SIG-M5 treated with dmso at 0.1 percent for 504 hours (cell line): ENCODE measurements around the gene CD209.

ENCODE experiments used
- DNase-seq: peaks from one replicate; lab custom pipeline; 2025; ENCODE audit not compliant: unreplicated experiment; lab: John Stamatoyannopoulos, UW

Gene CD209

GRCh38 chr19:7739801-7740681 lies 7.3 kb downstream of the CD209 start:
- no peak for DNase-seq

GRCh38 chr19:7739211-7739755 lies 8.1 kb downstream of the CD209 start:
- DNase-seq = no peak

DNA sequence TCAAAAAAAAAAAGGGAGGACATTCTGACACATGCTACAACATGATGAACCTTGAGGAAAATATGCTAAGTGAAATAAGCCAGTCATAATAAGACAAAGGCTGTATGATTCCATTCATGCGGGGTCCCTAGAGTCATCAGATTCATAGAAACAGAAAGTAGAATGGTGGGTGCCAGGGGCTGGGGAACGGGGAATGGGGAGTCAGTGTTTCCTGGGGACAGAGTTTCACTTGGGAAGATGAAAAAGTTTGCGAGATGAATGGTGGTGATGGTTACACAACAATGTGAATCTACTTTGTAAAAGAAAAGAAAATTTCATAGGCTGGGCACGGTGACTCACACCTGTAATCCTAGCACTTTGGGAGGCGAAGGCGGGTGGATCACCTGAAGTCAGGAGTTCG lies 9.3 kb downstream of the CD209 start:
- no peak for DNase-seq

DNA sequence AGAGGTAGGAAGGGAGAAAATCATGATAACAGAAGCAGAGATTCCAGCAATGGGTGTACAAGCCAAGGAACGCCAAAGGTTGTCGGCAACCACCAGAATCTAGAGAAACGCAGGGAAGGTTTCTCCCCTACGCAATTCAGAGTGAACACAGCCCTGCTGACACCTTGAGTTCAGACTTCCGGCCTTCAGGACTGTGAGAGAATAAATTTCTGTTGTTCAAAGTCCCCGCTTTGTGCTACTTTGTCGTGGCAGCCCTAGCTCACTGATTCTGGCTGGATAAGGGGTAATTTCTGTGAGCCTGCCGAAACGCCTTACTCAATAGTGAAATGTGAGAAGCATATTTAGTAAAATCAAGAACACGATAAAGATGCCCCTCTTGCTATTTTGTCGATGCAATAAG lies 10.1 kb downstream of the CD209 start:
- DNase-seq = no peak

DNA sequence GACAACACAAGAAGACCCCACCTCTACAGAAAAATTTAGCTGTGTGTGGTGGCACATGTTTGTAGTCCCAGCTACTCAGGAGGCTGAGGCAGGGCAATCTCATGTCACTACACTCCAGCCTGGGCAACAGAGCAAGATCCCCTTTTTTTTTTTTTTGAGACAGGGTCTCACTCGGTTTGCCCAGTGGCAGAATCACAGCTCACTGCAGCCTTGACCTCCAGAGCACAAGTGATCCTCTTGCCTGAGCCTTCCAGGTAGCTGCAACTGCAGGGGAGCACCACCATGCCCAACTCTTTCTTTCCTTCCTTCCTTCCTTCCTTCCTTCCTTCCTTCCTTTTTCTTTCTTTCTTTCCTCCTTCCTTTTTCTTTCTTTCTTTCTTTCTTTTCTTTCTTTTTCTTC lies 11.2 kb downstream of the CD209 start:
- no peak for DNase-seq

GRCh38 chr19:7734220-7735203 lies 12.8 kb downstream of the CD209 start:
- DNase-seq = peak; percentile 90

DNA sequence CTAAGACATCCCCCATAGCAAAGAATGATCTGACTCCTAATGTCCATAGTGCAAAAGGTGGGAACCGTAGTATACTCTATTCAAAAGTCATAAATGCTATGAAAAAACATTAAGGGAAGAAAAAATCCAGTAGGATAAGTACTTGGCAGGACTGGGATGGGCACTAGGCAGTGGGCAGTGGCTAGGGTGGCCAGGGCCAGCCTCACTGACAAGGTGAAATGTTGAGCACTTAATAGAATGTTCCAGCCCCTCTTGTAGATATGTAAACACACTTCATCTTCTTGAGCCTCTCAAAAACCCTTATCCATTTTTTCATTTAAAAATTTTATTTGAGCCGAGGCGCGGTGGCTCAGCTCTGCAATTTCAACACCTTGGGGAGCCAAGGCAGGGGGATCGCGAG lies 14.0 kb downstream of the CD209 start:
- no peak for DNase-seq

DNA sequence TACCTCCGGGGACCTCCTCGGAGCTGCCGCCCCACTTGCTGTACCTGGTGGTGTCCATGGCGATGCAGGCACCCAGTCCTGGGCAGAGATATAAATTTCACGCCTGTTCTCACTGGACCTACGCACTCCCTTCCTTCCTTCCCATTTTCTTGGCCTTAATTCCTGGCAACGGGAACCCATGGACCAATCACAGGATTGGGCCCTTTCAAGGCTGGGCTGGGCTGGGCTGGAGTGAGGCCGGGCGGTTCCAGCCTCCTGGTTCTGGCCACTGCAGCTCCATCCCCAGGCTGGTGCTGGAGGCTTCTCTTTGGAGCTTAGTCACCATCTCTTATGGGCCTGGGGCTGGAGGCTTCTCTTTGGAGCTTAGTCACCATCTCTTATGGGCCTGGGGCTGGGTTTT lies 15.3 kb downstream of the CD209 start, which contains the start of gene CLEC4G:
Gene CLEC4G, minus strand, starts transcription at position 66 of the 400 bp plus-strand sequence. Its CDS starts 8 bp downstream, at position 58.
- DNase-seq = no peak

DNA sequence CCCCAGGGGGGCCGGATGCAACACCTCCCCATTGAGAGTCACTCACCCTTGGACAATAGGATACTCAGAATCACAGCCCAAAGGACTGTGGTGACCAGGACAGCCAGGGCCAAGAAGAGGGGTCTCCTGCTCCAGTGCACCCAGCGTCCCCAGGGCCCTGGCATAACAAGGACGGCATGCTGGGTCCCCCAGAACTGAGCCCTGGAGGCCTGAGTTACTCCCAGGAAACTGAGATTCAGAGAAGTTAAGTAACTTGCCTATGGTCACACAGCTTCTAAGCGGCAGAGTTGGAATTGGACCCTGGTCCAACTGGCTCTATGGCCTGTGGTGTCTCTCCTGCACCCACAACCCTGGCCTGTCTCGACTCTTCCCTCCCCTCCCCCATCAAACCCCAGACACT lies 15.7 kb downstream of the CD209 start:
- no peak for DNase-seq

GRCh38 chr19:7731218-7731595 lies 16.1 kb downstream of the CD209 start:
- no peak for DNase-seq

DNA sequence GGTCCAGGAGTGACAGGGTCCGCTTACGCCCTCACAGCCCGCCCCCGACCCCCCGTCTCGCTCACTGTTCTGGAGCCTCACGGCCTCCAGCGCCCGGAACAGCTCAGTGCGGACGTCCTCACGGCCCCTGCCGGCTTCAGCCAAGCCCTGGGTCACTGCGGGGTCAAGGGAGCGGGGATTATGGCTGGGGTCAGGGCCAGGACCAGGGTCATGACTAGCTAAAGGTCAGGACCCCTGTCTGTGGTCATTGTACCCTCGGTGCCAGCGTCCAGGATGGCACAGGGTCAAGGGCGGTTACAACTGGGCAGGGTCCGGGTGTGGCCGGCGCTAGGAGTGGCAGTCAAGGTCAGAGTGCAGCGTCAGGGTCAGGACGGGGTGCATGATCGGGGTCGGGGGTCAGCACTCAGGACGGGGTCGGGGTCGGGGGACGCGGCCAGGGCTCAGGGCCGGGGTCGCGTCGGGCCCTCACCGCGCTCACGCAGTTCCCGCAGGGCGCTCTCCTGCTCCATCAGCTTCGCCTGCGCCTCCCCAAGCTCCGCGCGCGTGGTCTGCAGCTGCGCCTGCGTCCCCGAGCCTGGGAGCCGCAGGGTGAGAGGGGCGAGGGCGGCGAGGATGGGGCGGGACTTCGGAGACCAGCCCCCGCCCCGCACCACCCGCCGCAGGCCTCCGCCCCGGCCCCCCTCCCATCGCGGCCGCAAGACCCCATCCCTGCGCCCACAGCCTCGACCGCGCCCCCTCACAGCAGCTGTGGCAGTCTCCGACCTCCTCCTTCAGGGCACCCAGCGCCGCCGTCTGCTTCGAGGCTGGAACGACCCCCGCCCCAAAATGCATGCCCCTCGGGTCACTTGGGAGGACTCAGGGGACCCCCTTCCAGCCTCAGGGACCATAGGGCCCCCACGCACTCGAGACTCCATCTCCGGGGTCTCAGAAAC lies 16.8 kb downstream of the CD209 start:
- no peak for DNase-seq

DNA sequence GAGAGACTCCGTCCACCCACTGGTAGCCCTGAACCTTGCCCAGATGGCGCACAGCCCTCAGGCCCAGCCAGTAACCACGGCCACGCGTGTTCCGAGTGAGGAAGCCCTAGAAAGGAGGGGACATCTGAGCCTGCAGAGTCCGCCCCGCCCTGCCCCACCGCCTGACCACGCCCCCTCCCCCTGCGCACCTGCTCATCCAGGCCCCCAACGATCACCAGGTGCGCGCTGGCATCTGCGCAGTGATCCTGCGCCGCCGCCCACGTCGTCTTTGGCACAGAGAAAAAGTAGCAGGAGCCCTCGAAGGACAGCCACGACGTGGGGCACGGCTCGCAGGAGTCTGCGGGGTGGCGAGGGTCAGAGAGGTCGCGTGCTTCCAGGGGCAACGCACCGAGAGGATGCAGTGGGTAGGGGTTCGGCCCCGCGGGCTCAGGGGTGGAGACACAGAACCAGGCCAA lies 17.5 kb downstream of the CD209 start:
- DNase-seq = no peak

DNA sequence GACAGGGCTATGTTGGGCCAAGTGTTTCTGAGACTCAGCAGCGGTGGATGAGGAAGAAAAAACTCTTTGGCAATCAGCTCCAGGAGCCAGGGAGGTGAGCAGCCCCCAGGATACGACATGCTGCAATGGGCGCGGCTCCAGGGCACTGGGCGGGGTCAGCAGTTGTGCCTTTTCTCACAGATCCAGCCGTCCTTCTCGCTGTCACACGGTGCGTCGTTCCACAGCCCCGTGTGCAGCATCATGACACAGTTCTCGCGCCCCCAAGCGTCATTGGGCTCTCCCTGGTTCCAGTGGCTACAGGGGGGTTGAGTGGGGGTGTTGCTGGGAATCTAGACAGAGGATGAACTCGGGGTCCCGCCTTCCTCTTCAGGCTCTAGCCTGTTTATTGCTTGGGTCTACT lies 18.1 kb downstream of the CD209 start:
- peak; percentile 57 for DNase-seq

- DNase-seq = no peak
These were observed 21.5 kb downstream of the CD209 start for GRCh38 chr19:7725791-7726190.

DNA sequence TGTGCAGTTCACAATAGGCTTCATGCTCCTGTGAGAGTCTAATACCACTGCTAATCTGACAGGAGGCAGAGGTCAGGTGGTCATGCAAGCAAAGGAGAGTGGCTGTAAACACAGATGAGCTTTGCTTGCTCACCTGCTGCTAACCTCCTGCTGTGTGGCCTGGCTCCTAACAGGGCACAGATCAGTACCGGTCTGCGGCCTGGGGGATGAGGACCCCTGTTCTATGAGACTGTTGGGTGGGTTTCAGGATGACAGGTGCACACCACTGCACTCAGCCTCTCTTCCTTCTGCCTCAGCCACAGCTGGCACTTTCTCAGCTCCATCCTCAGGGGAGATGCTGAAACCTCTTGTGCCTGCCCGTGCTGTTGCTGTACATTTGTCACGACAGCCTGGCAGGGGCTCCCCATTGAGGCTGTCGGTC lies 25.1 kb downstream of the CD209 start:
- no peak for DNase-seq

GRCh38 chr19:7720351-7720750 lies 27.0 kb downstream of the CD209 start:
- DNase-seq = no peak

DNA sequence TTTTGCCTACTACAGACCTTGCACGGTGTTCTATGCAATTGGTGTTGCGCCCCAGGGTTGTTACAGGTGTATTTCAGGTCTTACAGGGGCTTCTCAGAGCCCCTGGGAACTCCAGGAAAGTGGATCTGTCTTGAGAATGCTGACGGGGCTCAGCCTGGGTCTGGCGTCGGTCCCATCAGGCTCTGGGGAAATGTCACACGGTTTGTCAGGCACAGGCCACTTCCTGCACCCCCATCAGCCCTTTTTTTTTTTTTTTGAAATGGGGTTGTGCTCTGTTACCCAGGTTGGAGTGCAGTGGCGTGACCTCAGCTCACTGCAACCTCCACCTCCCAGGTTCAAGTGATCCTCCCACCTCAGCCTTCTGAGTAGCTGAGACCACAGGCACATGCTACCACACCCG lies 28.7 kb downstream of the CD209 start:
- no peak for DNase-seq

DNA sequence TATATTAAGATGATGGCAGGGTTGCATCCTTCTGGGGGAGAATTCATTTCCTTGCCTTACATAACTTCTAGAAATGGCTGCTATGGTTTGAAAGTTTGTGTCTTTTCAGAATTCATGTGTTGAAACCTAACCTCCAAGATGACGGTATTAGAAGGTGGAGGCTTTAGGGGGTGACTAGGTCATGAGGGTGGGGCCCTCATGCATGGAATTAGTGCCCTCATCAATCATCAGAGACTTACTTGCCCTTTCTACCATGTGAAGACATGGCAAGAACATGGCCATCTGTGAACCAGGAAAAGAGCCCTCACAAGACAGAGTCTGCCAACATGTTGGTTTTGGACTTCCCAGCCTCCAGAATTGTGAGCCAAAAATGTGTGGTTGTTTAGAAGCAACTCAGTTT lies 30.6 kb downstream of the CD209 start:
- no peak for DNase-seq

DNA sequence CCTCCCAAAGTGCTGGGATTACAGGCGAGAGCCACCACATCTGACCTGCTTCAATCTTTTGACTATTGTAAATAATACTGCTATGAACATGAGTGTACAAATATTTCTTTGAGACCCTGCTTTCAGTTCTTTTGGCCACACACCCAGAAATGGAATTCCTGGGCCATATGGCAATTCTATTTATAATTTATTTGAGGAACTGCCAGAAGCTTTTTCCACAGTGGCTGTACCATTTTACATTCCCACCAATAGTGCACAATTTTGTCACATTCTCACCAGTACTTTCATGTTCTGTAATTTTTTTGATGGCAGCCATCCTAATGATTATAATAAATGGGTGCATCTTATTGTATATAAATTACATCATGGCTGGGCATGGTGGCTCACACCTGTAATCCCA lies 31.7 kb downstream of the CD209 start:
- DNase-seq = no peak

- no peak for DNase-seq
These were observed 36.7 kb downstream of the CD209 start for GRCh38 chr19:7710616-7711015.
